GM21515 (cell line): Measurements from ENCODE around the gene SPINT2.

Experiments used
- ATAC-seq: cut with Tn5 transposase; IDR thresholded peaks from one replicate; pipeline ENCODE4 v1.9.1; 2021; ENCODE audit not compliant: unreplicated experiment

SPINT2 gene

GRCh38 chr19:38266981-38267597 lies 2.7 kb downstream of the SPINT2 start:
- no peak for ATAC-seq

DNA sequence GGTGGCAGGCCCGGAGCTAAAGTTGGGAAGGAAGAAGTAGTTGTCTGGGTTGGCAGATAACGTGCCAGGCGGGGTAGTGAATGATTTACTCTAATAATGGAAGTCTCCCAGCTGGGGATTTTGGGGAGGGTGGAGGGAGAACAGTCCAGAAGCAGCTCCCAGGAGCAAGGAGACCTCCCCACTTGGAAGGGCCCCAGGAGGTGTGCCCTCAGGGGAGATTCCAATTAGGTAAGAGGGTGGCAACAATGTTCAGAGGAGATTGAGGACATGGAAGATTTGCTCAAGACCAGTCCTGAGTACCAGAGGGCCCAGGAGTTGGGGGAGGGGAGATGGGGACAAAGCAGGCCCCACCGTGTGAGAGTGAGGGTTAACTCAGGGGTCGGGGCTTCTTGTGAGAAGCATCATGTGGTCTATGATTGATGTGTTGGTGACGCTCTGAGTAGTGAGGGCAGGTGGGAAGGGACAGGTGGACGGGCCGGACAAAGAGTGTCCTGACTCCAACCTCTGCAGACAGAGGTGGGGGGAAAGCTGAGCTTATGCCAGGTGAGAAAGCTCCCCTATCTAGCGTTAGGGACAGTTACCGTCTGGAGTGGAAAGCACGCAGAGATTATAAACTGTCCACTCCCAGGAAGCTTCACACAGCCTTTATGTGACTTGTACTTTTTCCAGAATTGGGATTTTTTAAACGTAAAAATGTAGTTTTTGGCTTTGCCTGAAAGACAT lies 3.5 kb downstream of the SPINT2 start:
- ATAC-seq = no peak

DNA sequence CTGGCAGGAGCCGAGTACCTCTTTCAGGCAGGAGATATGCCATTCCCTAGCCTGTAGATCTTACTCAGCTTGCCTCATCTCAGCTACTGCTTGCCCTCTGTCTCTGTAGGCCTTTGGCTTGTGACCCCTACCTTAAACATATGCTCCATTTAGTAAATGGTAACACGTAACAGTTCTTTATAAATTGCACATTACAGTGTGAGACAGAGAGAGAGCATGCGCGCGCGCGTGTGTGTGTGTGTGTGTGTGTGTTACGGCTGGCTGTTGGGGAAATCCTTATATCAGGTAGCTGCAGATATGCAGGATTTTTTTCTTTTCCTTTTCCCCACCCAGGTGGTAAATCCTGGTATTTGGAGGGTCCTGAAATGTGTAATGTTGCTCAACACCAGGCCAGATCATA lies 4.2 kb downstream of the SPINT2 start:
- ATAC-seq = no peak

GRCh38 chr19:38270587-38271167 lies 6.3 kb downstream of the SPINT2 start:
- no peak for ATAC-seq

DNA sequence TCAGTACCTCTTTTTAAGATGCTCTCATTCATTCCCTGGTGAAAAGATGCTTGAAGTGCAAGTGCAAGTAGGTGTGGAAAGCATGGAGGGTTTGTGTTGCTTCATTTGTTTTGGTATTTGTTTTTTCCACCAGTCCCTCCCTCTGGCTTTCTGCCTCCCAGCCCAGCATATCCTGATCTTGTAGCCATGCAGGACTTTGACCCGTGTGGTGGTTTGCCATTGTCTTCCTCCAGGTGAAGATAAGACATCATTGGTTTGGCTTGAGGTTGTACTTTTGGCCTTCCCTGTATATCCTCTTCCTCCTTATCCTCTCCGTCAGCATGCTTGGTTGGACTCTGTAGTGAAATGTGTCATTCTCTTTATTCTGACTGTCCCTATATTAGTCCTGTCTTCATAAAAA lies 9.1 kb downstream of the SPINT2 start:
- ATAC-seq = no peak

DNA sequence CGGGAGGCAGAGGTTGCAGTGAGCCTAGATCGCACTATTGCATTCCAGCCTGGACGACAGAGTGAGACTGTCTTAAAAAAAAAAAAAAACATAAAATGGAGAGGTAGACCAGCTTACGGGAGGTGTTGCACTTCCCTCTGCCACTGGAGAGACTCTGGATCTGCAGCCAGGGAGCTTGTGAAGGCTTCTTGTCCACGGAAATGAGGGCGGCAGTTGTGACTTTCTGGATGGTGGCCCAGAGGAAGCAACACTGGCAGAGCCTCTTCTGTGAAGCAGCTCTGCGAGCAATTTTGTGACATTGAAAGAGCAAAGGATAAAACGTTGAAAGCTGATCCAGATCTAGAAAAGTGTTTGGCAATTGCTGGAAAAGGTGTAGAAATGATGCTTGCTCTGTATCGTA lies 10.4 kb downstream of the SPINT2 start:
- no peak for ATAC-seq

DNA sequence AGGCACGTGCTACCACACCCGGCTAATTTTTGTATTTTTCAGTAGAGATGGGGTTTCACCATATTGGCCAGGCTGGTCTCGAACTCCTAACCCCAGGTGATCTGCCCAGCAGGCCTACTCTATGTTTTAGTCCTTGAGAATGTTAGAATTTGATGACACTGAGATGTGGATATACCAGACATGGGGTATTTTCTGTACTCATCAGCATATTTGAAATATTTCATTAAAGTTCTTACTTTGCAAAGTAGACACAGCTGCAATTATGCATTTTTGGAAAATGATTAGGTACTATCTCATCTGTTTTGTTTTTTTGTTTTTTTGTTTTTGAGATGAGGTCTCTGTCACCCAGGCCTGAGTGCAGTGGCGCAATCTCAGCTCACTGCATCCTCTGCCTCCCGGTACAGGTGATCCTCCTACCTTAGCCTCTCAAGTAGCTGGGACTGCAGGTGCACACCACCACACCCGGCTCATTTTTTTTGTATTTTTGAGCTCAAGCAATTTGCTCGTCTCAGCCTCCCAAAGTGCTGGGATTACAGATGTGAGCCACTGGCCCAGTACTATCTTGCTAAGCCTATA lies 12.7 kb downstream of the SPINT2 start:
- ATAC-seq = no peak

- no peak for ATAC-seq
Measured at GRCh38 chr19:38277549-38277948, 13.2 kb downstream of the SPINT2 start.

DNA sequence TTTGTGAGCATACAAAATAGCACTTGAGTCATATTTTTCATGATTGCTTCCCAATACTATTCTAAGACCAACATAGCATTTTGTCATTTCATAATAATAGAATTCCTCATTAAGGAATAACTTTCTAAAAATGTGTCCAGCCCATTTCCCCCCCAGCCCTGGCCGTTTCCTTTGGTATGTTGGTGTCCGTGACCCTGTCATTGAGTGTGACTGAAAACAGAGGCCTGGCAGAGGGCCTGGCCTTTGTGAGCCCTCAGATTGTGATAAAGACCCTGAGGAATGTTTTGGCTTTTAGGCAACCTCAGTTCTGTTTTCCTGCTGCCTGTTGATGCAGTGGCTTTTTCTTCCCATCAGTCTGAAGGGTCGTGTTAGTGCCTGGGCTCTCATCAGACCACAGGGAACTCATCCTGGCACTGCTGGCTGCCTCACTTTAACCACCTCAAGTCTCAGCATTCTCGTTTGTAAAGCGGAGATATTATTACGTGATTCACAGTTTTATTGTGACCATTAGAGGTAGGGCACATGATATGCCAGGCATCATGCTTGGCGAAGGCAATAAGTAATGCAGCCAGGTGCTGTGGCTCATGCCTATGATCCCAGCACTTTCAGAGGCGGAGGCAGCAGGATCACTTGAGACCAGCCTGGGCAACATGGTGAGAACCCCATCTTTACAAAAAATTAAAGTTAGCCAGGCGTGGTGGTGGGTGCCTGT lies 13.8 kb downstream of the SPINT2 start:
- no peak for ATAC-seq

GRCh38 chr19:38278751-38279150 lies 14.4 kb downstream of the SPINT2 start:
- ATAC-seq = no peak

DNA sequence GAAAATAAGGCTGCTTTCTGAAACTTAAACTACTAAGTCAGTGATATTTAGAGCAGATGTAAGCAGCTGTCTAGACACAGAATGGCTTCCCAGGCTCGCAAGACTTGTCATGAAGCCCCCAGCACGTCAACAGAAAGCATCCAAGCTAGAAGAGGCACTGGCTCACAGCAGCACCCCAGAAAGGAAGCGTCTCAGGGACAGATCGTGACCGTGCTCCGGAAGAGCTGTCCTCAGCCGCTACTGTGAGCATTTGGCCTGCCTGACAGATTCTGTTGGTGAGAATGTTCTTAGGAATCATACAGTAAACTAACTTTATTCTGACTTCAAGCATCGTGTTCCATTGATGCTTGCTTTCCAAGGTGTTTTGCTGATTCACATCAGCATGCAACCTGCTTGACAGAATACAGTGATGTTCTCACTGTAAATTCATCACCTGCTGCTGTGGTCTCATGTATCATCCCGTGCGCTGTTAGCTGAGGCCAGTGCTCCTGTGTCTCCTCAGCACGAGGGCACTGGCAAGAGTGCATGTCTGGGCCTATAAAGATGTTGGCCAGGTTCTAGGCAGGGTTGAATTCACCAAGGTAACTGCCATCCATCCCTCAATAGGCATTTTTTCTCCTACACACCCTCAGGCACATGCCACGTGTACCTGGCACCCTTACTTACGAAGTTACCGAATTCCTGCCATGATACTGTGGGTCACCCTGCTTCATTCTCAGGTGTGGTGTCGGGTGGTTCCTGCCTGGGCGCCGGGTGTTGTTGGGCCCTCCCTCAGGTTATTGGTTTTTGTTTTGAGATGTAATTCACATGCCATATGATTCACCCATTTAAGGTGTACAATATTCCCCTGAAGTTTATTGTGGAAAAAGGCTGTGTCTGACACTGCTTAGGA lies 15.9 kb downstream of the SPINT2 start:
- no peak for ATAC-seq

DNA sequence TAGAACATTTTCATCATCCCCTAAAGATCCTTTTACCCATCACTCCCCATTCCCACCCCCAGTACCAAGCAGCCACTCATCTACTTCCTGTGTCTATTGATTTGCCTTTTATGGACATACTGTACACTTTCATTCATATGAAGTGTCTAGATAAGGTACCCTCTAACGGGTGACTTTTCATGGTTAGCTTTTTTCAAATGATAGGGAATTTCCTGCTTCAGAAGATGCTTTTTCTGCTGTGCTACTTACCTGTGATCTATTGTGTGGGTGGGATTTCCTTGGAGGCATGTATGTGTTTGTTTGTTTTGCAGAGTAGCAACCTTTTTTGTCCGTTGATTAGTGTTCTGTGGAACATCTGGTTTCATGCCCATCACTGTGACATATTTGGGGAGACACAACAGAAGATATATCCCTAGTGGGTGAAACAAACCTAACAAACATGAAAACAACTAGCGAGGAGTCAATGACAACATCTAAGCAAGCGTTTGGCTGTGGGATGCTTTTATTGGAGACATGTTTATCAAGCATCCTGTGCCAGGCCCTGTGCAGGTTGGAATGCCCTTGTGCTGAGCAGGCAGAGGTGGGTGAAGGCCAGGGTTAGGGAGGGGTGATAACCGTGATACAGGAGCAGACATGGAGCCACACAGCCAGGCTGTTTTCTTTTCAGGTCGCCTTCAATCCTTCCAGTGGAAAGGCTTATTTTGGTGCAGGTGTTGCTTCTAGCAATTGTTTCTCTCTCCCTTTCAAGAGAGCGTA lies 17.6 kb downstream of the SPINT2 start:
- no peak for ATAC-seq

DNA sequence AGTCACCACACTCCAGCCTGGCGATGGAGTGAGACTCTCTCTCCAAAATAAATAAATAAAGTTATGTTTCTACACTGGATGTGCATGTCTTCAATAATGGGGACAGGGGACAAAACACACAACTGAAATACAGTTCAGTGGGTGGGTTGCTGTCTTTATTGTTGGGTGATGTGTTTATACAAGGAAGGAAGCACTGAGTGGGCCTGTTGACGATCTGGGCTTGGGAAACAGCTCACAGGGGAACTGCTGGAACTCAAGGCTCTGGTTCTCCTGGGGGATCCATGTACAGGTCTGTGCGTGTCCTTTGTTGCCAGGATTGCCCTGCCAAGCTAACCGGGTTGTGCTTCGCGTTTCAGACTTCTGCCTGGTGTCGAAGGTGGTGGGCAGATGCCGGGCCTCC lies 18.9 kb downstream of the SPINT2 start:
- no peak for ATAC-seq

GRCh38 chr19:38284422-38284821 lies 20.0 kb downstream of the SPINT2 start:
- ATAC-seq = no peak

GRCh38 chr19:38285567-38285966 lies 21.2 kb downstream of the SPINT2 start:
- no peak for ATAC-seq

GRCh38 chr19:38287604-38288003 lies 23.2 kb downstream of the SPINT2 start:
- ATAC-seq = no peak

GRCh38 chr19:38288123-38288855 lies 23.9 kb downstream of the SPINT2 start:
- ATAC-seq = no peak

- ATAC-seq = no peak
Measured at GRCh38 chr19:38289955-38290354, 25.6 kb downstream of the SPINT2 start.

- ATAC-seq = no peak
Measured at GRCh38 chr19:38290631-38291147, 26.3 kb downstream of the SPINT2 start.
